ENCODE results near the gene FUZ.

The FUZ gene

DNA sequence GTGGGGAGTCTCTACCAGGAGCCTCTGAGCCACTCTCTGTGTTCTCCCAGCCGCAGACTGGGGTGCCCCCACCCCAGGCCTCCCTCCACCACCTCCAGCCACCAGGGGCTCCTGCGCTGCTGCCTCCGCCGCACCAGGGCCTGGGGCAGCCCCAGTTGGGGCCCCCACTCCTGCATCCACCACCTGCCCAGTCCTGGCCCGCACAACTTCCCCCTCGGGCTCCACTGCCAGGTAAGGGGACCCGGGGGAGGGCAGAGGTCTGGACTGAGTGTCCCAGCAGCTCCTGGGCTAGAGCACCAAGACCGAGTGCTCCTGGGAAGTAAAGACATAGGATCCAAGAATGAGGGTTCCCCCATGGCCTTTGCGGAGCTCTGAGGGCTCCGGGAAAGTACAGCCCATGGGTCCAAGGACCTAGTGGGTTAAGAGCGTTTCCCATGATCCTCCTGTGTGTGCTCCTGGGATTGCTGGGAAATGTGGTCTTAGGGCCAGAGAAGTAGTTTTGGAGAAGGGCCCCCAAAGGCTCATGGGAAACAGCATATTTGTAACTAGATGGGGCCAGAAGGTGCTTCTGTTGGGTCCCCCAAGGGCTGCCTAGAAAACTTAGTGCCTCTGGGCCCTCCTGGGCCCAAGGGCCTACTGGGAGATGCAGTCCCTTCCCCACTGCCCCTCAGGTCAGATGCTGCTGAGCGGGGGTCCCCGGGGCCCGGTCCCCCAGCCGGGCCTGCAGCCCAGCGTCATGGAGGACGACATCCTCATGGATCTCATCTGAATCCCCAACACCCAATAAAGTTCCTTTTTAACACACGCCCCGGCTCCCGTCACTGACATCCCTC, 23.3 kb upstream of the FUZ start:
- ChIA-PET CTCF (interaction anchor here (1.5 kb wide), 1 partner anchor 12 kb away, joined by 3 read pairs; no protein-coding TSS in a partner anchor), POLR2A (interaction anchor here (1.1 kb wide), 1 partner anchor 14 kb away, joined by 4 read pairs; the partner anchor contains the start of gene PTOV1)
- TF ChIP-seq, protein P1, sequence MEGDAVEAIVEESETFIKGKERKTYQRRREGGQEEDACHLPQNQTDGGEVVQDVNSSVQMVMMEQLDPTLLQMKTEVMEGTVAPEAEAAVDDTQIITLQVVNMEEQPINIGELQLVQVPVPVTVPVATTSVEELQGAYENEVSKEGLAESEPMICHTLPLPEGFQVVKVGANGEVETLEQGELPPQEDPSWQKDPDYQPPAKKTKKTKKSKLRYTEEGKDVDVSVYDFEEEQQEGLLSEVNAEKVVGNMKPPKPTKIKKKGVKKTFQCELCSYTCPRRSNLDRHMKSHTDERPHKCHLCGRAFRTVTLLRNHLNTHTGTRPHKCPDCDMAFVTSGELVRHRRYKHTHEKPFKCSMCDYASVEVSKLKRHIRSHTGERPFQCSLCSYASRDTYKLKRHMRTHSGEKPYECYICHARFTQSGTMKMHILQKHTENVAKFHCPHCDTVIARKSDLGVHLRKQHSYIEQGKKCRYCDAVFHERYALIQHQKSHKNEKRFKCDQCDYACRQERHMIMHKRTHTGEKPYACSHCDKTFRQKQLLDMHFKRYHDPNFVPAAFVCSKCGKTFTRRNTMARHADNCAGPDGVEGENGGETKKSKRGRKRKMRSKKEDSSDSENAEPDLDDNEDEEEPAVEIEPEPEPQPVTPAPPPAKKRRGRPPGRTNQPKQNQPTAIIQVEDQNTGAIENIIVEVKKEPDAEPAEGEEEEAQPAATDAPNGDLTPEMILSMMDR (IDR thresholded peaks at IDR 0.05; ENCODE audit: insufficient read depth, low read length, missing control alignments), result no peak
- no peak overlapping the region for H3K4me3 ChIP-seq (ENCODE audit: low read depth, low read length)
- DNase-seq (ENCODE audit: low read depth, low spot score), result no peak

- ChIA-PET CTCF (no interaction called here), POLR2A (no interaction called here)
- TF ChIP-seq, protein P1 (IDR thresholded peaks at IDR 0.05; ENCODE audit: insufficient read depth, low read length, missing control alignments), result no peak
- DNase-seq (ENCODE audit: low read depth, low spot score), result no peak
- H3K4me3 ChIP-seq (ENCODE audit: low read depth, low read length), result no peak overlapping the region
Measured at GRCh38 chr19:49835562-49835961, 22.5 kb upstream of the FUZ start.

GRCh38 chr19:49833599-49833998, 20.5 kb upstream of the FUZ start:
- DNase-seq (ENCODE audit: low read depth, low spot score), result no peak
- TF ChIP-seq, protein P1 (IDR thresholded peaks at IDR 0.05; ENCODE audit: insufficient read depth, low read length, missing control alignments), result no peak
- no peak overlapping the region for H3K4me3 ChIP-seq (ENCODE audit: low read depth, low read length)
- POLR2A ChIA-PET, result no interaction called here
- CTCF ChIA-PET, result no interaction called here

- ChIA-PET POLR2A (interaction anchor here (0.6 kb wide), 1 partner anchor 66 kb away, joined by 3 read pairs; the partner anchor contains the start of gene AP2A1), CTCF (no interaction called here)
- TF ChIP-seq, protein P1 (IDR thresholded peaks at IDR 0.05; ENCODE audit: insufficient read depth, low read length, missing control alignments), result no peak
- no peak for DNase-seq (ENCODE audit: low read depth, low spot score)
- no peak overlapping the region for H3K4me3 ChIP-seq (ENCODE audit: low read depth, low read length)
Measured at GRCh38 chr19:49832556-49832955, 19.5 kb upstream of the FUZ start.

DNA sequence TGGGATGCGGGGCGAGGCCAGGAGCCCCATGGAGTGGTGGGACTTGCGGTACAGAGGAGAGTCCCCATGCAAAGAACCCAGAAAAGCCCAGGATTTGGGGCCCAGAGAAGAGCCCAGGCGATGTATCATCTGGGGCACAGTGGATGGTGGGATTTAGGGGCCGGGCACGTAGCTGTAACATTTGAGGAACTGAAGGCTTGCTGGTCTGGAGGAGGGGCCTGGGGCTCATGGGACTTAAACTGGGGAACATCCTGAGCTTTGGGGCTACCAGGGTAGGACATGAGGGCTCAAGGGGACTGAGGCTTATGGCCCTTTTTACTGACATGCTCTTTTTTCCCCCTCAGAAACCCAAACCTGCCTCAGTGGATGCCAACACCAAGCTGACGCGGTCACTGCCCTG, 18.5 kb upstream of the FUZ start:
- no peak for DNase-seq (ENCODE audit: low read depth, low spot score)
- CTCF ChIA-PET, result no interaction called here
- POLR2A ChIA-PET, result interaction anchor here (0.6 kb wide), 1 partner anchor 10 kb away, joined by 3 read pairs; no protein-coding TSS in a partner anchor
- no peak overlapping the region for H3K4me3 ChIP-seq (ENCODE audit: low read depth, low read length)
- TF ChIP-seq, protein P1 (IDR thresholded peaks at IDR 0.05; ENCODE audit: insufficient read depth, low read length, missing control alignments), result no peak

GRCh38 chr19:49830766-49831165, 17.7 kb upstream of the FUZ start:
- no peak overlapping the region for H3K4me3 ChIP-seq (ENCODE audit: low read depth, low read length)
- CTCF ChIA-PET, result no interaction called here
- DNase-seq (ENCODE audit: low read depth, low spot score), result no peak
- TF ChIP-seq, protein P1 (IDR thresholded peaks at IDR 0.05; ENCODE audit: insufficient read depth, low read length, missing control alignments), result no peak
- POLR2A ChIA-PET, result no interaction called here
